ENCODE results near the gene ZNF485. TPM values are rescaled to one million over a fixed set of nuclear protein-coding genes. Genes with fewer than 3 reads are reported as not detected.
A peak's percentile ranks its signal among the peaks of the same experiment; 100 is the strongest.

ZNF485 gene
- total and polyA plus RNA-seq, 9 donors, result 2.5 to 5.1 (median 3.2) TPM

DNA sequence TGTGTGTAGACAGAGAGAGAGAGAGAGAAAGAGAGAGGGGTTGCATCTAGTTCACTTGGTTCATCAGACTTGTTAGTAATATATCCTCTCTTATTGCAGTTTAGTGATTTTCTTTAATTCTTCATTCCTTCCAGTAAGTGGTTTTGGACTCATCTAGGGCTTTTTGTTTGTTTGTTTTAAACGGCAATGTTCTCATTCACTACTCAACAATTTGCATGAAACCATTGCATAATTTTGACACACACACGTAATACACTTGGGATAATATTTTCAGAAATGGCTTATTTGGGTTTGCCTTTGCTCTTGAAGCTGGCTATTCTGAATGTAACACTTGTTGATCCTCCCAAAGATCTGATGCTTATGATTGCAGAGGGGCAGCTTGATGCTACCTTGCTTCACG is 58.8 kb downstream of the ZNF485 start:
- Histone ChIP-seq H3K4me1 (ENCODE audit: control insufficient read depth, insufficient read depth, low read length) (no peaks in the 10 kb centered on the region), H3K27ac (ENCODE audit: low read length) (no peak overlapping the region), H3K36me3 (ENCODE audit: control insufficient read depth, insufficient read depth, low read length) (no peaks in the 10 kb centered on the region), H3K9me3 (replicated peaks; ENCODE audit: control insufficient read depth, low read depth, low read length) (peaks cover 3% of the 10 kb centered on the region), H3K27me3 (ENCODE audit: control insufficient read depth, insufficient read depth, low read length) (peaks cover 28% of the 10 kb centered on the region), H3K4me3 (ENCODE audit: low read length) (no peak overlapping the region)
- WGBS (ENCODE audit: insufficient coverage), result no CpG with 5 or more reads among the region's 3 CpGs
- no peak for DNase-seq

DNA sequence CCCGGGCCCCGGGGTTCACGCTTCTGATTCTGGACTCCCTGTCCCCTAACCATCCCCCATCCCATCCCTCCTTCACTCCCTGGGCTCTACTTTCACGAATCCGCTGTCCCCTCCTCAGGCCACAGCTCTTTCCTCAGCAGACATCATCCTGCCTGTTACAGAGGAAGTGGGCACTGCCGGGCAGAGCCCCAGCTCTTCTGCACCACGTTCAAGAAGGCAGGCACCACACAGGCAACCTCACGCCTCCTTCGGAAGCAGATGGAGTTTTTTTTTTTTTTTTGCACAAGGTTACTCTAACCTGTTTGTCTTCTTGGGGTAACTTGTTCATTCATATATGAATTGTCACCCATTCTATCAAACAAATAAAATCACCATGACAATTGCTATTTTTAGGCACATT is 60.3 kb downstream of the ZNF485 start:
- Histone ChIP-seq H3K27me3 (ENCODE audit: control insufficient read depth, insufficient read depth, low read length) (peaks cover 31% of the 10 kb centered on the region), H3K27ac (ENCODE audit: low read length) (no peak overlapping the region), H3K4me3 (ENCODE audit: low read length) (no peak overlapping the region), H3K4me1 (ENCODE audit: control insufficient read depth, insufficient read depth, low read length) (no peaks in the 10 kb centered on the region), H3K36me3 (ENCODE audit: control insufficient read depth, insufficient read depth, low read length) (no peaks in the 10 kb centered on the region), H3K9me3 (replicated peaks; ENCODE audit: control insufficient read depth, low read depth, low read length) (peaks cover 3% of the 10 kb centered on the region)
- no peak for DNase-seq
- WGBS (ENCODE audit: insufficient coverage), result 71% methylated on average over 5 of the region's 9 CpGs

DNA sequence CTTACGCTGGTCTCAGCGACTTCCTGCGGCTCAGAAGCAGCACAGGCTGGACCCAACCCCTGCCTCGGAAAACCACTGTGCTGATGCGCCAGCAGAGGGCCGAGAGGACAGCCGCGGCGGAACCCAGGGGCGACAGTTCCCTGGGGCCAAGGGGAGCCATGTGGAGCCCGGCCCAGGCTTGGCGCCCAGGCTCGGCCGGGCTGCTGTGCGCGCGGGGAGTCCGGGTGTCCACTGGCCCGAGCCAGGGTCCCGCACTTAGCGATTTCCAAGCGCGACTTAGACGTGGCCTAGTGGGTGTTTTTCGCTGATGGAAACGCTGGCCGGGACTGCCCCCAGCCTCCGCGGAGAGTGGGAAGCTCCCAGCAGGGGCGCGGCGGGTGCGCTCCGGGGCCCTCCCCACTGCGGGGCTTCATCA is 61.1 kb downstream of the ZNF485 start:
- WGBS (ENCODE audit: insufficient coverage), result 3% methylated on average over 34 of the region's 35 CpGs
- no peak overlapping the region for H3K27ac ChIP-seq (ENCODE audit: low read length)
- no peaks in the 10 kb centered on the region for H3K36me3 ChIP-seq (ENCODE audit: control insufficient read depth, insufficient read depth, low read length)
- peaks cover 3% of the 10 kb centered on the region for H3K9me3 ChIP-seq (replicated peaks; ENCODE audit: control insufficient read depth, low read depth, low read length)
- DNase-seq, result peak; percentile 60
- H3K4me3 ChIP-seq (ENCODE audit: low read length), result peak overlapping the region; percentile 27
- H3K27me3 ChIP-seq (ENCODE audit: control insufficient read depth, insufficient read depth, low read length), result peaks cover 31% of the 10 kb centered on the region
- H3K4me1 ChIP-seq (ENCODE audit: control insufficient read depth, insufficient read depth, low read length), result peaks cover 5% of the 10 kb centered on the region

Other genes starting within 250 kb of the ZNF485 start
- 0.44 TPM for gene FXYD4, start 234.8 kb upstream of the ZNF485 start, total RNA-seq
- gene FXYD4, start 234.8 kb upstream of the ZNF485 start, polyA plus RNA-seq (ENCODE audit: insufficient read depth in 1 of 8, insufficient read length in 8 of 8, low replicate concordance in 1 of 8), result 1 to 10 TPM in 4 of 8 donors, under 1 TPM in 4; 0.50 to 2.6 (median 1.1) TPM
- 100 TPM for gene HNRNPF, start 197.3 kb upstream of the ZNF485 start, total RNA-seq
- gene HNRNPF, start 197.3 kb upstream of the ZNF485 start, polyA plus RNA-seq (ENCODE audit: insufficient read depth in 1 of 8, insufficient read length in 8 of 8, low replicate concordance in 1 of 8), result 100 to 1,000 TPM; 109 to 151 (median 115) TPM
- 5.9 TPM for gene ZNF487, start 169.3 kb upstream of the ZNF485 start, total RNA-seq
- 1 to 10 TPM; 3.6 to 5.1 (median 4.1) TPM for gene ZNF487, start 169.3 kb upstream of the ZNF485 start, polyA plus RNA-seq (ENCODE audit: insufficient read depth in 1 of 8, insufficient read length in 8 of 8, low replicate concordance in 1 of 8)
- gene ZNF239, start 31.8 kb upstream of the ZNF485 start, total RNA-seq, result 8.2 TPM
- 10 to 100 TPM in 1 of 8 donors, 1 to 10 TPM in 7; 5.7 to 10.8 (median 7.1) TPM for gene ZNF239, start 31.8 kb upstream of the ZNF485 start, polyA plus RNA-seq (ENCODE audit: insufficient read depth in 1 of 8, insufficient read length in 8 of 8, low replicate concordance in 1 of 8)
- gene ZNF32, start 42.4 kb downstream of the ZNF485 start, total RNA-seq, result 63.5 TPM
- gene ZNF32, start 42.4 kb downstream of the ZNF485 start, polyA plus RNA-seq (ENCODE audit: insufficient read depth in 1 of 8, insufficient read length in 8 of 8, low replicate concordance in 1 of 8), result 10 to 100 TPM; 42.5 to 49.4 (median 46.9) TPM

All from muscle of leg (tissue), 11 donors.